Posterior cingulate gyrus (tissue), 11 donors: ENCODE results near the gene EDNRB.
"Not testable (repeated sequence)": the region's sequence is repeated elsewhere in the genome, so short reads cannot be mapped to it uniquely, and the experiment has no call there.

Experiments
- DNase-seq, 10 donors: peaks; one replicate each; pipeline versions ENCODE4 v3.0.0 to v3.0.0-alpha.2; 2020 to 2021; ENCODE audit warnings: mixed read lengths in 3 of 10
- intact Hi-C: fragments of 100-400 bp; cut with DNase I; formaldehyde crosslinking; loops from one replicate; pipeline ENCODE4 v1.15.1; 2023

Gene EDNRB

GRCh38 chr13:77918391-77919245 lies at the start of gene EDNRB:
Gene EDNRB (minus strand): TSS chr13:77918831. CDS start chr13:77918573, 258 bp downstream.
- intact Hi-C loops: no loop called here

GRCh38 chr13:77966671-77967070 lies 48.0 kb upstream of the EDNRB start:
- intact Hi-C loops: no loop called here
- DNase-seq: no peak

More at GRCh38 chr13:77918391-77919245, at the start of gene EDNRB:
- peak in 9 of 10 donors; percentile 13 to 86 (median 28) for DNase-seq

- DNase-seq: no peak
- intact Hi-C loops: no loop called here
These were observed 34.1 kb upstream of the EDNRB start for GRCh38 chr13:77952737-77953136.

- no peak for DNase-seq
- intact Hi-C loops: no loop called here
These were observed 33.6 kb upstream of the EDNRB start for GRCh38 chr13:77952276-77952675.

GRCh38 chr13:77946522-77946921 lies 27.9 kb upstream of the EDNRB start:
- DNase-seq: no peak

GRCh38 chr13:77935063-77935462 lies 16.4 kb upstream of the EDNRB start:
- intact Hi-C loops, DNase-seq: not testable (repeated sequence)

More at GRCh38 chr13:77946522-77946921, 27.9 kb upstream of the EDNRB start:
- intact Hi-C loops: no loop called here

GRCh38 chr13:77930430-77930829 lies 11.8 kb upstream of the EDNRB start:
- intact Hi-C loops: no loop called here
- DNase-seq: no peak

- DNase-seq: no peak
- intact Hi-C loops: no loop called here
These were observed 10.3 kb upstream of the EDNRB start for GRCh38 chr13:77928909-77929308.

GRCh38 chr13:77925616-77926015 lies 7.0 kb upstream of the EDNRB start:
- DNase-seq: peak in 1 of 10 donors; percentile 74
- intact Hi-C loops: no loop called here

- no peak for DNase-seq
- intact Hi-C loops: no loop called here
These were observed 1.3 kb upstream of the EDNRB start for GRCh38 chr13:77919921-77920294.

- intact Hi-C loops: no loop called here
- peak in 9 of 10 donors; percentile 9 to 86 (median 37) for DNase-seq
These were observed 752 bp upstream of the EDNRB start for GRCh38 chr13:77919246-77919920.

- DNase-seq: no peak
- intact Hi-C loops: no loop called here
These were observed 2.1 kb downstream of the EDNRB start for GRCh38 chr13:77916488-77916887.

- no peak for DNase-seq
- intact Hi-C loops: no loop called here
These were observed 2.9 kb downstream of the EDNRB start for GRCh38 chr13:77915686-77916085.

- intact Hi-C loops: no loop called here
- DNase-seq: no peak
These were observed 5.6 kb downstream of the EDNRB start for GRCh38 chr13:77913003-77913402.

GRCh38 chr13:77911751-77912150 lies 6.9 kb downstream of the EDNRB start:
- intact Hi-C loops: no loop called here
- no peak for DNase-seq

GRCh38 chr13:77909827-77910226 lies 8.8 kb downstream of the EDNRB start:
- intact Hi-C loops: no loop called here

GRCh38 chr13:77908531-77908930 lies 10.1 kb downstream of the EDNRB start:
- intact Hi-C loops: no loop called here
- no peak for DNase-seq

More at GRCh38 chr13:77909827-77910226, 8.8 kb downstream of the EDNRB start:
- no peak for DNase-seq

- intact Hi-C loops: no loop called here
- no peak for DNase-seq
These were observed 10.8 kb downstream of the EDNRB start for GRCh38 chr13:77907666-77908341.

- no peak for DNase-seq
- intact Hi-C loops: no loop called here
These were observed 14.6 kb downstream of the EDNRB start for GRCh38 chr13:77904031-77904430.

- no peak for DNase-seq
- intact Hi-C loops: no loop called here
These were observed 15.2 kb downstream of the EDNRB start for GRCh38 chr13:77903435-77903834.

- no peak for DNase-seq
- intact Hi-C loops: no loop called here
These were observed 16.2 kb downstream of the EDNRB start for GRCh38 chr13:77902319-77902963.
